ENCODE results near the gene ITGA11.

ITGA11 gene

GRCh38 chr15:68318931-68319909 is 112.7 kb downstream of the ITGA11 start:
- no peak for DNase-seq (ENCODE audit: extremely low read depth, low read depth)
- TF ChIP-seq CTCF (IDR thresholded peaks at IDR 0.05; ENCODE audit: low read depth, low read length, missing control alignments), result no peak
- no peak overlapping the region for H3K4me3 ChIP-seq (replicated peaks; ENCODE audit: low read depth, low read length)

- no peak for DNase-seq (ENCODE audit: extremely low read depth, low read depth)
- H3K4me3 ChIP-seq (replicated peaks; ENCODE audit: low read depth, low read length), result no peak overlapping the region
- no peak for TF ChIP-seq CTCF (IDR thresholded peaks at IDR 0.05; ENCODE audit: low read depth, low read length, missing control alignments)
These were observed 113.7 kb downstream of the ITGA11 start for GRCh38 chr15:68318008-68318835.

GRCh38 chr15:68317281-68318007 is 114.5 kb downstream of the ITGA11 start:
- no peak for DNase-seq (ENCODE audit: extremely low read depth, low read depth)
- no peak for TF ChIP-seq CTCF (IDR thresholded peaks at IDR 0.05; ENCODE audit: low read depth, low read length, missing control alignments)
- H3K4me3 ChIP-seq (replicated peaks; ENCODE audit: low read depth, low read length), result no peak overlapping the region

- TF ChIP-seq CTCF (IDR thresholded peaks at IDR 0.05; ENCODE audit: low read depth, low read length, missing control alignments), result peak; percentile 56
- no peak for DNase-seq (ENCODE audit: extremely low read depth, low read depth)
- H3K4me3 ChIP-seq (replicated peaks; ENCODE audit: low read depth, low read length), result no peak overlapping the region
These were observed 115.7 kb downstream of the ITGA11 start for GRCh38 chr15:68316061-68316804.

- H3K4me3 ChIP-seq (replicated peaks; ENCODE audit: low read depth, low read length), result no peak overlapping the region
- no peak for TF ChIP-seq CTCF (IDR thresholded peaks at IDR 0.05; ENCODE audit: low read depth, low read length, missing control alignments)
- DNase-seq (ENCODE audit: extremely low read depth, low read depth), result no peak
These were observed 116.4 kb downstream of the ITGA11 start for GRCh38 chr15:68315495-68316031.

Measured in HFF-Myc (cell line).